Mucosa of gallbladder (tissue), 1 donor: ENCODE data around the gene UMODL1. TPM values are rescaled to one million over a fixed set of nuclear protein-coding genes. Genes with fewer than 3 reads are reported as not detected.
"Not testable (repeated sequence)": the region's sequence is repeated elsewhere in the genome, so short reads cannot be mapped to it uniquely, and the experiment has no call there.

Source experiments
- DNase-seq: peaks from one replicate; pipeline ENCODE4 v3.0.0-alpha.2; 2020; ENCODE audit warnings: low spot score
- total RNA-seq: library from RNA; stranded (reverse); gene quantifications from one replicate; pipeline ENCODE4 v1.2.1, GENCODE V29; 2021
- donor health status: DM: no; HTN: no; CAD: no.

The UMODL1 gene
- total RNA-seq, 1 donor from 2014 or later: not detected

GRCh38 chr21:42164818-42165217 is 93.7 kb downstream of the UMODL1 start:
- DNase-seq: no peak

DNA sequence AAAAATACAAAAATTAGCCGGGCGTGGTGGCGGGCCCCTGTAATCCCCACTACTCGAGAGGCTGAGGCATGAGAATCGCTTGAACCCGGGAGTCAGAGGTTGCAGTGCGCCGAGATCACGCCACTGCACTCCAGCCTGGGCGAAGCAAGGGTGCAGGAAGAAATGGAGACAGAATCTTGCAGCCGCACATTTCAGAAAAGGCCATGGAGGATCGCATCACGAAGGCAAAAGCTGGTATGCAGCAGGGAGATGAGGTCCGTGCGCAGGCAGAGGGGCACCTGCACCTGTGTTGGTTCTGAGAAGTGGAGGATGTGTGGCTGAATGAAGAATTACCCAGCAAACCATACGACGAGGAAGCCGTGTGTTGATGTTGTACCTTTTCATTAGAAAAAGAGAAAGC is 94.8 kb downstream of the UMODL1 start:
- DNase-seq: no peak

DNA sequence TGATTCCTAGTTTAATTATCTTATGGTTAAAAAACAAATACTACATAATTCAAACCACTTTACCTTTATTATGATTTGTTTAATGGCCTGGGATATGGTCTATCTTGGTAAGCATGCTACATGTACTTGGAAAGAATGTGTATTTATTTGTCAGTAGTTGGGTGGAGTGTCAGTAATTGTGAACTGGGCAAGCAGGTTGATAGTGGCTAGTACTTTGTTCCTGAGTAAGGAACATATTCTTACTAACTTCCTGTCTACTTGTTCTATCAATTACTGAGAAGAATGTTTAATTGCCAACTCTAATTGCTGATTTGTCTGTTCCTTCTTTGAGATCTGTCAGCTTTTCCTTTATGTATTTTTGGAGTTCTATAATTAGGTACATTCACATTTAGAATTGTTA is 98.6 kb downstream of the UMODL1 start:
- no peak for DNase-seq

DNA sequence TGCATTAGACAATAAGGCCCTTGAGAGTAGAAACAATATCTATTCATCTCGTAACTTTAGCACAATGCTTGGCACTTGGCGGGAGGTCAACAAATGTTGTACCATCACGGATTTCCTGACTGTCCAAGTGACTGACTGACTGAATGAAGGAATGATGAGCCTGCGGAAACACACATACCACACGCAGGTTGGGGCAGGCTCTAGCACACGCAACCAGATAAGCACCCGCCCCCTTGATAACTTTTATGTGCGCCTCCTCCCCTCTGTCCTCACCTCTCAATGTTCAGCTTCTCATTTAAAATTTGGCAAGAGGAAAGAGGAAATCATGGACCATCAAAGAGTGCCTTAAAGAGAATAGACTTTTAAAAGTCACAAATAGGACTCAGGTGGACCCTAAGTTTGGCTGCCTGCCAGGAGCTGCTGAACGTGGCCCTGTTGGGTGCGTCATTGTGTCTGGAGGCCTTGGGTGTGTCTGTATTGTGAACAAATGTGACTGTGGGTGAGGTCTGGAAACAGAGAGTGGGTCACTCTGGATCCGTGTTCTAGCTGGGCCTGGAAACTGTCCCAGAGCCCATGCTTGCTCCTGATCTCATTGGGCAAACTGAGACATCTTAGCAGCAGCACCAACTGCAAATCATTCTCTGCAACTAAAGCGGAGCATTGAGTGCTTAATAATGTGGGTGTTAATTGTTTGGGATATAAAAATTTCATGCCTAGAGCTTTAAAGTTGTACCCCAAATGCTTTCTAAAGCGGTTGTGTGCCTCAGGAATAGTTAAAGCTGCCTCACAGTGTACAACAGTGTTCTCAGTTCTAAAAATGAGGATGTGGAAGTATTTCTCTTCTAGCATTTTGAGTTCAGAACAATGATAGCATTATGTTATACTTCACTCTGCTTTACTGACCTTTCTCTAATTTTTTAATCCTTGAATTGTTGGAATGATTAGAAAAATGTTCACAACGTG is 100.3 kb downstream of the UMODL1 start:
- DNase-seq: peak; percentile 42

- no peak for DNase-seq
Observed at GRCh38 chr21:42172596-42173483, 101.7 kb downstream of the UMODL1 start.

DNA sequence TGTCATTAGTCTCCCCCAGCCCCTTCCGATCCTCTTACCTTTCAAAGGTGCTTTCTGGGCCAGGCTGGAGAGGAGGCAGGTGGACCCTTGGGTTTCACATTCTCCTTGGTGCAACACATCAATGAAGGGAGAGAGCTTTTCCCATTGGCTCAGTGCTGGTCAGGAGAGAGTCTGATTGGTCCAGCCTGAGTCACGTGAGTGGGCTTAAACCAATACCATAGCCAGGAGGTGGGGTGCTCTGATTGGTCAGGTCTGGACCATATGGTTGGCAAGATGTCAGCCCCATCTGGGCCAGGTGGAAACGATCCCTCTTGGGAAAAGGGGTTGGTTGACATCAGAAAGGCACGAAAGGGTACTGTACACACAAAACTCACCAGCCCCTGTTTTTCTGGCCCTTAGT is 103.1 kb downstream of the UMODL1 start:
- DNase-seq: no peak

DNA sequence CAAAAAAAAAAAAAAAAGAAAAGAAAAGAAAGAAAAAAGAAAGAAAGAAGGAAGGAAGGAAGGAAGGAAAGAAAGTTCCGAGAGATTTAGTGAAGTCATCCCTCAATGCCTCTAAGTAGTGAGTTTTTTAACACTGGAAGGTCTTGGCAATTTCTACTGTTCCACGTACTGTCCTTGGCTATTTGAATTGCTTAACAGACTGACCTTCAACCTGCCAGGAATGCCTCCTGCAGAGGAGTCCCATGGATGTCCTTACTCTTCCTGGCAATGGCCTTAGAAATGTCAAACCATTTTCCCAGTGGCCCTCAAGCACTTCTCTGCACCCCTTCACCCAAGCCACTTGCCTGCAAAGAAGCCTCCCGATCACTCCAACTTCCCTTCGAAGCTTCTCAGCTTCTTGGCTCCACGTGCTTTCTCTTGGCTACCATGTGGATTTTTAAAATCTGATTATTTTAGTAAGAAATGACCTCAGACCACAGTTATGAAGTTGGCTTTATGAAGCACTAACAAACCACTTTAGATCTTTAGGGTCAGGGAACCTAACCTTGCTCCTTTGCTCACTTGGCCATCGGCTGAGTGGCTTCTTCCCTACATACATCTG is 104.1 kb downstream of the UMODL1 start:
- DNase-seq: no peak

- no peak for DNase-seq
Observed at GRCh38 chr21:42176859-42177258, 105.7 kb downstream of the UMODL1 start.

GRCh38 chr21:42179316-42179715 is 108.2 kb downstream of the UMODL1 start:
- no peak for DNase-seq

- not testable (repeated sequence) for DNase-seq
Observed at GRCh38 chr21:42180001-42180400, 108.9 kb downstream of the UMODL1 start.

DNA sequence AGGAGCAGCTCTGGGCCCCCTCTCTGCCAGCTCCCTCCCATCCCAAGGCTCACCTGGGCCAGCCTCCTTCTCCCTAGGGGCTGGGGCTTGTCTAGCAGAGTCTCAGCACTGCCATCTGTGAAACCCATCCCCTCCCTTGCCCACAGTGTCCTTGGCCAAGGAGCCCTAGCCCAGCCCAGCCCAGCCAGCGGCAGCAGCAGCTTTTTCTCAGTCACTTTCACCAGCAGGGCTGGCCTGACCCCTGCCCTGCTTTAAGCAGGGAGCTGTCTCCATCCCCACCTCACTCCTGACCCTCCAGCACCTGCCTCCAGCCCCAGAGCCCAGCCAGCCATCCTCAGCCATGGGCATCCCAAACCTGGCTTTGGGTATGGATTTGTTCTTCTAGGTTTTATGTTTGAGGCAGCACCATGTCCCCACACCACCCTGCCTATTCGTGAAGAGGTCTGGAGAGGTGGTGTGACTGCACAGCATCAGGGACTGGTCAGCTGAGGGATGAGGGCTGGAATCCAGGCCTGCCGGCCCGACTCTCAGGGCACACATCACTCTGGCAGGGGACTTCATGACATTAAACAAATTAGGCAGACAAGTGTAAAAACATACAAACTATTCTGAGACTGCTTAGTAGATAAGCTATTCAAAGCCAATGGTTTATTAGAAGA is 111.7 kb downstream of the UMODL1 start:
- peak; percentile 23 for DNase-seq

- DNase-seq: no peak
Observed at GRCh38 chr21:42183374-42184266, 112.5 kb downstream of the UMODL1 start.

DNA sequence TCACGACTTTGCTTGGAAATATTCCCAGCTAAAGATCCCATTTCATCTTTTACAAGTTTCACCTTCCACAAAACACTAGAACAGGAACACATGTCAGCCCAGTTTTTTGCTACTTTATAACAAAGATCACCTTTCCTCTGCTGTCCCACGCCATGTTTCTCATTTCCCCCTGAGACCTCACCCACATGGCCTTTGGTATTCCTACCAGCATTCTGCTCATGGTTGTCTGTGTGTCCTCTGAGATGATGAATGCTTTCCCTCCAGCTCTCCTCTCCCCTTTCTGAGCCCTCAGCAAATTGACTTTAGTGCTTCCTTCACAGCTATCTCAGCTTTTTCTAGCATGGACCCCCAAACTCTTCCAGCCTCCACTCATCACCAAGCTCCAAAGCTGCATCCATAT is 115.5 kb downstream of the UMODL1 start:
- no peak for DNase-seq

DNA sequence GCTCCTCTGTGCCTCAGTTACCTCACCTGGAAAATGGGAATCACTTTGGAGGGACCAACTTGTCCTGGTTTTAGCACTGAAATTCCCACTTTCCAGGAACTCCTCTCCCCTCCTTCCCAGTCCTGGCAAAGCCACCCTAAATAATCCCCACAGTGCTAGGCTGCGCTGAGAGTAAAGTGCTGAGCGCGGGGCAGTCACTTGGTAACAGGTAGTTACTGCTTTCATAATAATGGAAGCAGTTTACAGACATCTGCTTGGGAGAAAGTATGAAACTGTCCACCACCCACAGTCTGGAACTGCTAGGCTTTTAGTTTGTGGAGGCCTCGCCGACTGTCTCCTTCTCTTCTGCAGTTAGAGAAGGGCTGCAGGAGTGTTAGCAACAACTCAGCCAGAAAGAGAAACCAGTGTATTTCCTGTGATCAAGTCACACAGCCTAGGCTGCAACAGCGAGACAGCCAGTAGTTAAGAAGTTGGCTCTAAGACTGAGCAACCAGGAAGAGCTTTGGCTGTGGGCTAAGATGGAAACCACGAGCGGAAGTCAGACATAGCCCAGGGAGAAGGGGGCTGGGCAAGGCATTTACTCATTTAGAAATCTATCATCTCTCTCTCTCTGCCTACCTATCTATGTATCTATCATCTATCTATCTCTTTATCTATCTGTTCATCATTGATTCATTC is 117.0 kb downstream of the UMODL1 start:
- peak; percentile 55 for DNase-seq

- no peak for DNase-seq
Observed at GRCh38 chr21:42188663-42189062, 117.5 kb downstream of the UMODL1 start.

- no peak for DNase-seq
Observed at GRCh38 chr21:42189431-42189830, 118.3 kb downstream of the UMODL1 start.

- DNase-seq: no peak
Observed at GRCh38 chr21:42189860-42190485, 118.9 kb downstream of the UMODL1 start.

DNA sequence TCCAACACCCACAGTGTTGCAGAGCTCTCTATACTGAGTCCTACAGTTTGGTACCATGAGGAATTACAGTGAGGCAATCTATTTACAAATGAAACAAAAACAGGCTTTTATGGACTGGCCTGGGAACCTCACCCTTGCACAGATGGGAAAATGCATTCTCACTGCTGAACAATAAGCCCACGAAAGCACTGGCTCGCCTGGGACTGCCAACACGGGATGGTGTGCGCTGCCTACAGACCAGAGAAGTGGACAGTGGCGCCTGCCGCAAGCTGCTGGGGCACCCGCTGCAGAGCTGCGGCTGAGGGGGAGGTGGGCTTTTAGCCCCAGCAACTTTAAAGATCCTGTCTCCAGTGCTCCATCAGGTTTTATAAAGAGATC is 119.4 kb downstream of the UMODL1 start:
- DNase-seq: no peak

DNA sequence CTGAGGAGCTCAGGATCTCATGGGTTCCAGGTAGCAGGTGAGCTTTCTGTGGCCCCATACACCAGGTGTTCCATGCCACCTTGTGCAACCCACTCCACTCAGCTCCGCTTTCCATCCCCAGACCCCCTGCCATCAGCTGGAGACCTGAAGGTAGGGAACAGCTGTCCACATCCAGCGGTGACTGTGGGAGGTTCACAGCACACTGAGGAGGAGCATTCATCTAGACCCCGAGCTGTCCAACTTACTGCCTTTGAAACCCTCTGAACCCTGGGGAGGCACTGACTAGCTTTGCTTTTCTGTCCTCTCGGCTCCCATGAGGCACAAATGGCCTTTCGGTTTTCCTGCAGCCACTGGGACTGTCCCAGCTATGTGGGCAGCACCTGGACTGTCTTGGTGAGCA is 119.9 kb downstream of the UMODL1 start:
- no peak for DNase-seq
